OCI-LY7 (cell line): ENCODE data around the gene UFD1.

Source experiments
- CTCF ChIP-seq: fragments of 200-600 bp; sonication (generic); conservative IDR thresholded peaks from 2 replicates; pipeline ENCODE4 v1.5.1; 2014; ENCODE audit warnings: mild to moderate bottlenecking, antibody characterized with exemption, low read length, moderate library complexity, mixed read lengths
- EZH2phosphoT487 ChIP-seq: fragments of 200-600 bp; sonication (generic); IDR thresholded peaks from 2 replicates; pipeline ENCODE4 v1.6.1; 2018; ENCODE audit warnings: low read depth, borderline replicate concordance, mild to moderate bottlenecking, mixed run types, antibody characterized with exemption, low read length, moderate library complexity, mixed read lengths

GRCh38 chr22:19522881-19523239 lies 43.9 kb upstream of the UFD1 start:
- TF ChIP-seq CTCF (no peak), EZH2phosphoT487 (no peak)
